Trophoblast cell (in vitro differentiated cells and primary cell): ENCODE data around the gene PRUNE2.

ENCODE experiments used
- DNase-seq, 2 donors: peaks; one replicate each; pipeline ENCODE4 v3.0.0-alpha.2; 2016
- H2AFZ ChIP-seq: 2 replicates; pipeline ENCODE4 v1.6.1; 2013; ENCODE audit warnings: low read length, moderate library complexity, mild to moderate bottlenecking; ENCODE audit not compliant: insufficient read depth, poor library complexity
- H2AK5ac ChIP-seq: 2 replicates; pipeline ENCODE4 v1.6.1; 2013; ENCODE audit warnings: mild to moderate bottlenecking, low read length
- H2BK120ac ChIP-seq: 2 replicates; pipeline ENCODE4 v1.6.1; 2013; ENCODE audit warnings: low read length, mild to moderate bottlenecking, moderate library complexity; ENCODE audit not compliant: insufficient read depth, poor library complexity
- H2BK12ac ChIP-seq: 2 replicates; pipeline ENCODE4 v1.6.1; 2013; ENCODE audit warnings: mild to moderate bottlenecking, low read length, moderate library complexity
- H2BK5ac ChIP-seq: 2 replicates; pipeline ENCODE4 v1.6.1; 2013; ENCODE audit warnings: low read length, low read depth, moderate library complexity, mild to moderate bottlenecking; ENCODE audit not compliant: poor library complexity
- H3K14ac ChIP-seq: 2 replicates; pipeline ENCODE4 v1.6.1; 2013; ENCODE audit warnings: mild to moderate bottlenecking, low read length
- H3K18ac ChIP-seq: 2 replicates; pipeline ENCODE4 v1.6.1; 2013; ENCODE audit warnings: mild to moderate bottlenecking, low read length
- H3K23ac ChIP-seq: 2 replicates; pipeline ENCODE4 v1.6.1; 2013; ENCODE audit warnings: low read length
- H3K27ac ChIP-seq: 2 replicates; pipeline ENCODE4 v1.5.1; 2013; ENCODE audit warnings: low read depth, mild to moderate bottlenecking, inconsistent platforms, low read length, moderate library complexity
- H3K27me3 ChIP-seq: 2 replicates; pipeline ENCODE4 v1.6.1; 2013; ENCODE audit warnings: inconsistent platforms, mild to moderate bottlenecking, low read length, moderate library complexity; ENCODE audit not compliant: insufficient read depth
- H3K36me3 ChIP-seq, 2 experiments: 1 replicate in 1 of 2; 2 replicates in 1 of 2; pipeline ENCODE4 v1.6.1; 2013; ENCODE audit warnings: low read length in 2 of 2, mild to moderate bottlenecking in 2 of 2, moderate library complexity in 1 of 2; ENCODE audit not compliant: insufficient read depth in 2 of 2, control insufficient read depth in 1 of 2
- H3K4ac ChIP-seq: 2 replicates; pipeline ENCODE4 v1.6.1; 2013; ENCODE audit warnings: low read depth, mild to moderate bottlenecking, low read length, moderate library complexity
- H3K4me1 ChIP-seq, 2 experiments: 1 replicate in 1 of 2; 2 replicates in 1 of 2; pipeline ENCODE4 v1.6.1; 2013; ENCODE audit warnings: low read length in 2 of 2, mild to moderate bottlenecking in 2 of 2, moderate library complexity in 1 of 2; ENCODE audit not compliant: insufficient read depth in 2 of 2, control insufficient read depth in 1 of 2
- H3K4me2 ChIP-seq: 2 replicates; pipeline ENCODE4 v1.6.1; 2013; ENCODE audit warnings: inconsistent platforms, mild to moderate bottlenecking, low read length, moderate library complexity
- H3K4me3 ChIP-seq: 2 replicates; pipeline ENCODE4 v1.5.1; 2013; ENCODE audit warnings: mild to moderate bottlenecking, low read depth, low read length, inconsistent platforms
- H3K79me1 ChIP-seq: one replicate; pipeline ENCODE4 v1.6.1; 2013; ENCODE audit warnings: low read length
- H3K79me2 ChIP-seq: 2 replicates; pipeline ENCODE4 v1.6.1; 2013; ENCODE audit warnings: low read length, mild to moderate bottlenecking; ENCODE audit not compliant: control insufficient read depth, insufficient read depth, poor library complexity
- H3K9ac ChIP-seq: 2 replicates; pipeline ENCODE4 v1.6.1; 2013; ENCODE audit warnings: mild to moderate bottlenecking, low read length
- H3K9me3 ChIP-seq: 2 replicates; pipeline ENCODE4 v1.6.1; 2013; ENCODE audit warnings: low read depth, mild to moderate bottlenecking, control low read depth, inconsistent platforms, low read length; ENCODE audit not compliant: insufficient read depth
- H4K12ac ChIP-seq: 2 replicates; pipeline ENCODE4 v1.6.1; 2013; ENCODE audit warnings: low read depth, mild to moderate bottlenecking, low read length, moderate library complexity
- H4K8ac ChIP-seq: 2 replicates; pipeline ENCODE4 v1.6.1; 2013; ENCODE audit warnings: low read depth, mild to moderate bottlenecking, low read length, moderate library complexity
- H4K91ac ChIP-seq: one replicate; pipeline ENCODE4 v1.6.1; 2013; ENCODE audit warnings: low read depth, mild to moderate bottlenecking, low read length, moderate library complexity
- whole genome bisulfite sequencing: extraction: QIAGEN DNeasy Blood & Tissue Kit; methylation state at CpG from one replicate; pipeline ENCODE4 v1.1.7; 2013; ENCODE audit warnings: missing lambda C conversion rate; ENCODE audit not compliant: insufficient read length, insufficient coverage; ENCODE audit errors: extremely low coverage; 5-methylcytosine and 5-hydroxymethylcytosine counted together

Gene PRUNE2

DNA sequence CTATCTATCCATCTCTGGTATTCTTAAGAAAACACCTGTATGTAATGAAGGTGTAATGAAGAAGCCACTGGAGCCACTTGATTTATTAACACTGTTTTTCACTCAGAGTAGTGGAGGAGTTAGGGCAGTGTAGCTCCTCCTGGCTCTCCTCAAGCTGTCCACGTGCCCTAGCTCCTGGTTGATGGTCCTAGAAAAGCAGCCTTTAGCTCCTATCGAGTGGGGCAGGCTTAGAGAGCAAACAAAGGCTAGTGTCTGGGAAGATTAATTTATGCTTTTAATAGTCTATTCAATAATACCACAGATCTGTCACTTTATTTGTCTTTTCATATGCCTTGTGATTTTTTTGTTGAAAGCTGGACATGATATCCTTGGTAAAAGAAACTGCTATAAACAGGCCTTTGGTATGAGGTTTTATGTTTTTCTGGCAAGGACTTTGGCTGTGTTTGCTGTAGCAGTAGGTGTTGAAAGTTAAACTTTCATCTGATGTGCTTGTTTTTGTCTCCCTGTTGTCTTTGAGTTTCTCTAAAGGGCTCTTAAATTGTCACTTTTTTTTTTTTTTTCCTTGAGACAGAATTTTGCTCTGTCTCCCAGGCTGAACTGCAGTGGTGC is 305.8 kb downstream of the PRUNE2 start:
- no peak overlapping the region for H4K8ac ChIP-seq
- no peak overlapping the region for H2BK5ac ChIP-seq
- no CpG with 5 or more reads among the region's 2 CpGs for WGBS
- no peaks in the 10 kb centered on the region for H3K4me1 ChIP-seq
- H2BK12ac ChIP-seq, result no peak overlapping the region
- H3K9me3 ChIP-seq, result no peaks in the 10 kb centered on the region
- H2AK5ac ChIP-seq, result no peak overlapping the region
- no peaks in the 10 kb centered on the region for H3K27me3 ChIP-seq
- no peak overlapping the region for H3K18ac ChIP-seq
- H3K4me2 ChIP-seq, result no peak overlapping the region
- no peaks in the 10 kb centered on the region for H3K79me2 ChIP-seq
- no peak overlapping the region for H3K14ac ChIP-seq
- no peak overlapping the region for H4K91ac ChIP-seq
- no peaks in the 10 kb centered on the region for H3K79me1 ChIP-seq
- H3K4me3 ChIP-seq, result no peak overlapping the region
- H3K4ac ChIP-seq, result no peak overlapping the region
- no peak overlapping the region for H3K9ac ChIP-seq
- H3K36me3 ChIP-seq, result no peaks in the 10 kb centered on the region
- H2BK120ac ChIP-seq, result no peak overlapping the region
- no peak overlapping the region for H3K23ac ChIP-seq
- no peak overlapping the region for H4K12ac ChIP-seq
- H2AFZ ChIP-seq, result no peak overlapping the region
- DNase-seq, result no peak
- H3K27ac ChIP-seq, result no peak overlapping the region

DNA sequence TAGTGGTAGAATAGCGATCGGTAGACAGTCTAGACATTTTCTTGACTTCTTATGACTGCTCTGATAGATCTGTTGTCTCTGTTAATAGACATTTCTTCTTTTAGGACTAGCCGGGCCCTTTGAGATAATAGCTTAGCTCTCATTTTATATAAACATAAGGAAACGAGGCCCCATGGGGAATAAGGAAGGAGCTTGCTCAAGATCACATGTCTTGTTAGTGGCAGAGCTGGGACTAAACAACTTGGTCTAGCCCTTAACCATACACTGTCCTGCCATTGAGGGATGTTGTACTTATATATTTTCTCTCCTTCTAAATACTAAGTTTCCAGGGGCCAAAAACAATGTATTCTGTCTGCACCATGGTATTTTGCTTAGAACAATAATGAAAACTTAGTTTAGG is 306.9 kb downstream of the PRUNE2 start:
- Histone ChIP-seq H2AFZ (no peak overlapping the region), H3K79me1 (no peaks in the 10 kb centered on the region), H3K14ac (no peak overlapping the region), H2AK5ac (no peak overlapping the region), H3K9ac (no peak overlapping the region), H2BK5ac (no peak overlapping the region), H3K9me3 (no peaks in the 10 kb centered on the region), H3K4me2 (no peak overlapping the region), H3K27ac (no peak overlapping the region), H2BK120ac (no peak overlapping the region), H4K12ac (no peak overlapping the region), H2BK12ac (no peak overlapping the region), H3K36me3 (no peaks in the 10 kb centered on the region), H4K8ac (no peak overlapping the region), H3K4me3 (no peak overlapping the region), H3K18ac (no peak overlapping the region), H4K91ac (no peak overlapping the region), H3K4ac (no peak overlapping the region), H3K79me2 (no peaks in the 10 kb centered on the region), H3K4me1 (no peaks in the 10 kb centered on the region), H3K23ac (no peak overlapping the region), H3K27me3 (no peaks in the 10 kb centered on the region)
- no peak for DNase-seq
- WGBS, result no CpG with 5 or more reads among the region's 4 CpGs

DNA sequence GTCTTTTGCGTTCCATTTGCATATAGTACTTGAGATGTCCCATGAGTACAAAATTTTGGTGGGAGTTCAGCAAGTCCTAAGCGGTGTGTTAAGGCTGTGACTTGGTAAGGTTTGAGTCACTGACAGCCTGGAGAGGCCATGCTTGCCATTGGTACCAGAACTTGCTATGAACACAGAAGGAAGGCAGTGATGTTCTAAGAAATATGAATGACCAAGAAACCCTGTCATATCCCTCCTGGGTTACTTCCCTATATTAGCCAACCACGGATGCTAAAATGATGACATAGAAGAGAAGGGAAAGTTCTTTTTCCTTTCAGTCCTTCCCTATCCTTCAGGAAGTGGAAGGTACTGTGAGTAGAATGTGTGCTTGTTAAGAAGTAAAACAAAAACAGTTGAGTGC is 310.3 kb downstream of the PRUNE2 start:
- Histone ChIP-seq H3K4me2 (no peak overlapping the region), H3K9me3 (no peaks in the 10 kb centered on the region), H3K79me1 (no peaks in the 10 kb centered on the region), H3K4me1 (no peaks in the 10 kb centered on the region), H3K36me3 (no peaks in the 10 kb centered on the region), H2BK120ac (no peak overlapping the region), H3K18ac (no peak overlapping the region), H3K79me2 (no peaks in the 10 kb centered on the region), H3K27ac (no peak overlapping the region), H3K14ac (no peak overlapping the region), H3K4ac (no peak overlapping the region), H3K9ac (no peak overlapping the region), H2BK12ac (no peak overlapping the region), H3K23ac (no peak overlapping the region), H2AK5ac (no peak overlapping the region), H4K12ac (no peak overlapping the region), H2BK5ac (no peak overlapping the region), H3K4me3 (no peak overlapping the region), H4K91ac (no peak overlapping the region), H2AFZ (no peak overlapping the region), H3K27me3 (no peaks in the 10 kb centered on the region), H4K8ac (no peak overlapping the region)
- WGBS, result no CpG with 5 or more reads among the region's 3 CpGs
- peak in 1 of 2 donors; percentile 25 for DNase-seq

DNA sequence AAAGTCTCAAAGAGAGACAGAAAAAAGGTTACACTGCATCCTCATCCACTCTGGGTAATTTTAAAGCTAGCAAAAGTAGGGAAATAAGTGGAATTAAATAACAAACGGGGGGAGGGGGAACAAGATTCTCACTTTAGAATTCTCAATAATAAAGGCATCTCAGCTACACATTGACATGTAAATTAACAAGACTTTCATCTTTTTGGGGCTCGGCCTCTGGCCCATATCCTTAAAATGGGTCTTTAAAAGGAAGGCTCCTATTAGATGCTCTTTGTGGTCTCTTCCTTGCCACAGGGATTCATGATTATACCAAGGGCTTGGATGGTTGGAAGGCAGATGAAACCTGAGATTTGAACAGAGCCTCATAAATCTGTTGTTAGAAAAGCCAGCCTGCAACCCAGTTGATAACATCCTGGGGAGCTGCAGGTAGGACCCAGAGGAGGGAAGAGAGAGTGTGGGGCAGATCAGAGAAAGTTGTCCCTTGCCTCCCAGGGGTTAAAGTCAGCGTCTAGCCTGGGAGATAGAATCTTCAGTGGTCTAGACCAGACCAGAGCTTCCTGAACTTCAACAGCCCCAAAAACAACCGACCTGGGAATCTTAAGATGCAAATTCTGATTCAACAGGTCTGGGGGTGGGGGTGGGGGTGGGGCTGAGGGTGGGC is 311.0 kb downstream of the PRUNE2 start:
- Histone ChIP-seq H3K4me1 (no peaks in the 10 kb centered on the region), H3K27me3 (no peaks in the 10 kb centered on the region), H2BK120ac (no peak overlapping the region), H3K79me1 (no peaks in the 10 kb centered on the region), H3K23ac (no peak overlapping the region), H2AFZ (no peak overlapping the region), H3K79me2 (no peaks in the 10 kb centered on the region), H3K36me3 (no peaks in the 10 kb centered on the region), H3K27ac (no peak overlapping the region), H4K8ac (no peak overlapping the region), H3K18ac (no peak overlapping the region), H3K9ac (no peak overlapping the region), H3K4me2 (no peak overlapping the region), H2BK12ac (no peak overlapping the region), H3K4ac (no peak overlapping the region), H4K91ac (no peak overlapping the region), H3K14ac (no peak overlapping the region), H2BK5ac (no peak overlapping the region), H2AK5ac (no peak overlapping the region), H4K12ac (no peak overlapping the region), H3K9me3 (no peaks in the 10 kb centered on the region), H3K4me3 (no peak overlapping the region)
- WGBS, result no CpG with 5 or more reads among the region's 4 CpGs
- no peak for DNase-seq
